NB4 (cell line): ENCODE measurements around the gene CTTN.

Source experiments
- MYC ChIP-seq: IDR thresholded peaks from 2 replicates; pipeline ENCODE4 v1.6.1; 2011; ENCODE audit warnings: low read depth, low read length
- POLR2A ChIP-seq: IDR thresholded peaks from 2 replicates; pipeline ENCODE4 v1.6.1; 2011; ENCODE audit warnings: mild to moderate bottlenecking; ENCODE audit not compliant: insufficient read length; ENCODE audit errors: extremely low read depth
- TF ChIP-seq, protein P1 (sequence below): IDR thresholded peaks from one replicate; pipeline ENCODE4 v1.5.1; 2012; ENCODE audit warnings: low read depth, low read length
- TF ChIP-seq, protein P2 (sequence below): IDR thresholded peaks from 2 replicates; pipeline ENCODE4 v1.6.1; 2011; ENCODE audit warnings: low read depth, low read length

DNA sequence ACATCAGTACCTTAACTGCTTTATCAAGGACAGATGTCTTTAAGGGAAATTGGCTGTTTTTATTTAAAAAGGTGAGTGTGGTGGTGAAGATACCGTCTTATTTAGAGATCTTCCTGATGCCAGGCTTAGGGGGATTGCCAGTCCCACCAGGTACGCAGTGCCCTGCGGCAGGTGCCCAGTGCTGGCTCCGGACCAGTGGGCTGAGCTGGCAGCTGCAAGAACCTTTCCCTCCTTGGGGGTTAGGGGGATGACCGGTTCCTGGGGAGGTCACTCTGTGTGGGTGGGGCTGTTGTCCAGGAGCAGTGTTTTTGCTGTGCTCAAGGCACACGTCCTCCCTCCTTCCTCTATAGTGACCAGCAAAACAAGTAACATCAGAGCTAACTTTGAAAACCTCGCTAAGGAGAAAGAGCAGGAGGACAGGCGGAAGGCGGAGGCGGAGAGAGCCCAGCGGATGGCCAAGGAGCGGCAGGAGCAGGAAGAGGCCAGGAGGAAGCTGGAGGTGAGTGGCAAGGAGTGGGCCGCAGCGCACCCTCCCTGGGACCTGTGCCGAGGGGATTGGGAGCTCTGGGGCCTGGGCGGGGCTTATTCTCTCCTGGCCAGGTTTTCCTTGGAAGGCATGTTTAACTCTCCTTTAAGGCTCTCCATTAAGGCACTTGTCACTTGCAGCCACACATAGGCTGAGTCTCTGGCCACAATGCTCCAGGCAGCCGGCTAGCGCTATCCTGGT, 30.5 kb downstream of the CTTN start:
- TF ChIP-seq, protein P1, sequence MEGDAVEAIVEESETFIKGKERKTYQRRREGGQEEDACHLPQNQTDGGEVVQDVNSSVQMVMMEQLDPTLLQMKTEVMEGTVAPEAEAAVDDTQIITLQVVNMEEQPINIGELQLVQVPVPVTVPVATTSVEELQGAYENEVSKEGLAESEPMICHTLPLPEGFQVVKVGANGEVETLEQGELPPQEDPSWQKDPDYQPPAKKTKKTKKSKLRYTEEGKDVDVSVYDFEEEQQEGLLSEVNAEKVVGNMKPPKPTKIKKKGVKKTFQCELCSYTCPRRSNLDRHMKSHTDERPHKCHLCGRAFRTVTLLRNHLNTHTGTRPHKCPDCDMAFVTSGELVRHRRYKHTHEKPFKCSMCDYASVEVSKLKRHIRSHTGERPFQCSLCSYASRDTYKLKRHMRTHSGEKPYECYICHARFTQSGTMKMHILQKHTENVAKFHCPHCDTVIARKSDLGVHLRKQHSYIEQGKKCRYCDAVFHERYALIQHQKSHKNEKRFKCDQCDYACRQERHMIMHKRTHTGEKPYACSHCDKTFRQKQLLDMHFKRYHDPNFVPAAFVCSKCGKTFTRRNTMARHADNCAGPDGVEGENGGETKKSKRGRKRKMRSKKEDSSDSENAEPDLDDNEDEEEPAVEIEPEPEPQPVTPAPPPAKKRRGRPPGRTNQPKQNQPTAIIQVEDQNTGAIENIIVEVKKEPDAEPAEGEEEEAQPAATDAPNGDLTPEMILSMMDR = no peak
- TF ChIP-seq POLR2A = no peak
- TF ChIP-seq, protein P2, sequence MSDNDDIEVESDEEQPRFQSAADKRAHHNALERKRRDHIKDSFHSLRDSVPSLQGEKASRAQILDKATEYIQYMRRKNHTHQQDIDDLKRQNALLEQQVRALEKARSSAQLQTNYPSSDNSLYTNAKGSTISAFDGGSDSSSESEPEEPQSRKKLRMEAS = no peak
- no peak for TF ChIP-seq MYC
